HG03039 (cell line): ENCODE data around the gene AAMP.
"Not testable (repeated sequence)": the region's sequence is repeated elsewhere in the genome, so short reads cannot be mapped to it uniquely, and the experiment has no call there.

ENCODE experiments used
- ATAC-seq: cut with Tn5 transposase; IDR thresholded peaks from one replicate; pipeline ENCODE4 v1.9.1; 2021; ENCODE audit warnings: mild to moderate bottlenecking, moderate library complexity; ENCODE audit not compliant: unreplicated experiment

AAMP gene

GRCh38 chr2:218275371-218276072 is 5.6 kb upstream of the AAMP start:
- ATAC-seq = no peak

GRCh38 chr2:218274586-218274985 is 4.6 kb upstream of the AAMP start:
- ATAC-seq = no peak

DNA sequence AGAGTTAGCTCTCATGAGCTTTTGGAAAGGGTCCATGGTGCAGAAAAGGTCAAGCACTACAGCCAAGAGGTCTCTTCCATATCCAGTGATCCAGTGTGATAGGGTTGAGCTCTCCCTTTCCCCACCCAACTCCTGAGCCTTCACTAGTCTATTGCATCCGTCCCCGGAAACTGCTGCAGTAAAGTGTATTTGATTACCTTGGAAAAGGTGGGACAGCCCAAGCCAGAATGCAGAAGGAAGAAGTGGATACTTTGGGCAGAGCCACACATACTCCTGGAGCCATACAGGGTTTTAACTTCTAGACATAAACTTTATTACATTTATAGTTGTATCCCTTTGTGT is 3.9 kb upstream of the AAMP start:
- ATAC-seq = no peak

GRCh38 chr2:218273214-218273907 is 3.4 kb upstream of the AAMP start:
- ATAC-seq = not testable (repeated sequence)

DNA sequence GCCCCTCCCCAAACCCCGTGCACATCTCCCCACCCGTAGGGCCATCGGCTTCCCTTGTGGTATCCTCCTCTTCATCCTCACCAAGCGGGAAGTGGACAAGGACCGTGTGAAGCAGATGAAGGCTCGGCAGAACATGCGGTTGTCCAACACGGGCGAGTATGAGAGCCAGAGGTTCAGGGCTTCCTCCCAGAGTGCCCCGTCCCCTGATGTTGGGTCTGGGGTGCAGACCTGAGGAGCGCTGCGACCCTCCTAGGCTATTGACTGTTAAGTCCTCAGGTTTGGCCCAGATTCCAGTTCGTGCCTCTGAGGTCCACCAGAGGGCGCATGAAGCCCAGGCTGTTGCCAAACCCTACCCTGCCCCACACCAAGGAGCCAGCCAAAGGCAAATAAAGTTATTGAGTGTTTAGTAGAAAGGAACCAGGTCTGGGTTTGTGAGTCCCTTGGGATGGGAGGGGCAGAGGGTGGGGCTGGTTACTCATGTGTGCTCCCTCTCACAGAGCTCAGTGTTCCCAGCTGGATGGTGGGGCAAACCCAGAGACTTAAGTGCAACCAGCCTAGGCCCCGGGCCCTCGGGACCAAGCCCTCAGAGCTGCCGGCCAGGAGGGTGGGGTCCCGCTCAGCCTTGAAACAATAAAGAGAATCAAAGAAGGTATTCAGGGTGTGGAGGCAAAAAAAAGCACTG is 2.7 kb upstream of the AAMP start:
- ATAC-seq = no peak

DNA sequence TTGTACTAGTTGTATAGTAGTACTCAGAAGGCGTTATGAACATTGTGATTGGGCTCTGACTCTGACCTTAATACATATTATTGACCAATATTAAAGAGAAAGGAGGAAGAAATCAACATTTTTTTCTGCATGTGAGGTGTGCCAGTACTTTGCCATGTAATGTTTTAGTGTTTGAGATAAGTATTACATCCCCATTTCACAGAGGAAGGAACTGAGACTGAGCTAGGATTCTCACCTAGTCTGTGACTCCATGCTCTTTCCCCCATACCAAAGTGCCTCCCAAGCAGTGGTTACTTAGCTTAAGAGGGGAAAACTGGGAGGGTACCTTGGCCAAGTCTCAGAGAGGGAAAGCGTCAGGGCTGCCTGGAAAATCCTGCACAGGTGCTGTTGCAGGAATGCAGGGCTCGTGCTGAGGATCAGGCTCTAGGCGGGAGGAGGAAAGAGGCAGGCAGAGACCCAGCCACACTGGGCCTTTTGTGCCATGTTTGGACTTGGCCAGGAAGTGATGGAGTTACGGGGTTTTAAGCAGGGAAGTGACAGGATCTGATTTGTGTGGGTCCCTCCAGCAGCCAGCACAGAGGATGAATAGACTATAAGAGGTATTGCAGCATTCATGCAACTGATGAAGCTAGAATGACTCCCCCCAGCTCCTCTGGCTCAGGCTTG is 2.1 kb upstream of the AAMP start:
- ATAC-seq = no peak

DNA sequence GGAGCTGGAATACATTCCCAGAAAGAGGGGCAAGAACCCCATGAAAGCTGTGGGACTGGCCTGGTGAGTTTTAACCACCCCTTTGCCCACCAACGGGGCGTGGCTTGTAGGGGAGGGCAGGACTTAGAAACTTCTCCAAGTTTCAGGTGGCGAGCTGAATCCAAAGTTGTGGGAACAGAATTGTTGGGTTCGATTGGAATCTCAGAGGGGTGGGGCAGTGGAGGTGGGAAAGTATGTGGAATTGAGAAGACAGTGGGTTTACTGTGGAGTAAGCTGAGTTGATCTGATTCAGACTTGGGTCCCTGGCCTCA is 1.5 kb upstream of the AAMP start:
- no peak for ATAC-seq

GRCh38 chr2:218270721-218271486 is 967 bp upstream of the AAMP start:
- no peak for ATAC-seq

DNA sequence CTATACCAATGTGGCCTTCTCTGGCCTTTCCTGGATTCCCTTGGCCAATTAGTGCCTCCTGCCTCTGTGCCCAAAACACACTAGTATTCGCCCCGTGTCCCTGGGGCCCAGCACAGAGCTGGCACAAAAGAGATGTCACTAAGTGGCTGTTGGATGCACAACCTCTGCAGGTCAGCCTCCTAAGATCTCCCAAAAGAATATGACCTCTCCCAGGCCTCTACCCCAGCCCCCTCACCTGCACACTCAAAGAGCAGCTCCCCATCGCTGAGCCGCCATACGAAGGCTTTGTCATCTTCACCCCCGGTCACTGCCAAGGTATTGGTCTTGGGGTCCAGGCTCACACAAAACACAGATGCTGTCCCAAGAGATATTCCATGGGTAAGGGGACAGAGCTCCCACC is 2.7 kb downstream of the AAMP start:
- no peak for ATAC-seq

- no peak for ATAC-seq
These were observed 3.5 kb downstream of the AAMP start for GRCh38 chr2:218266316-218266979.

GRCh38 chr2:218265626-218266025 is 4.3 kb downstream of the AAMP start:
- ATAC-seq = no peak

- no peak for ATAC-seq
These were observed 5.0 kb downstream of the AAMP start for GRCh38 chr2:218264773-218265561.

DNA sequence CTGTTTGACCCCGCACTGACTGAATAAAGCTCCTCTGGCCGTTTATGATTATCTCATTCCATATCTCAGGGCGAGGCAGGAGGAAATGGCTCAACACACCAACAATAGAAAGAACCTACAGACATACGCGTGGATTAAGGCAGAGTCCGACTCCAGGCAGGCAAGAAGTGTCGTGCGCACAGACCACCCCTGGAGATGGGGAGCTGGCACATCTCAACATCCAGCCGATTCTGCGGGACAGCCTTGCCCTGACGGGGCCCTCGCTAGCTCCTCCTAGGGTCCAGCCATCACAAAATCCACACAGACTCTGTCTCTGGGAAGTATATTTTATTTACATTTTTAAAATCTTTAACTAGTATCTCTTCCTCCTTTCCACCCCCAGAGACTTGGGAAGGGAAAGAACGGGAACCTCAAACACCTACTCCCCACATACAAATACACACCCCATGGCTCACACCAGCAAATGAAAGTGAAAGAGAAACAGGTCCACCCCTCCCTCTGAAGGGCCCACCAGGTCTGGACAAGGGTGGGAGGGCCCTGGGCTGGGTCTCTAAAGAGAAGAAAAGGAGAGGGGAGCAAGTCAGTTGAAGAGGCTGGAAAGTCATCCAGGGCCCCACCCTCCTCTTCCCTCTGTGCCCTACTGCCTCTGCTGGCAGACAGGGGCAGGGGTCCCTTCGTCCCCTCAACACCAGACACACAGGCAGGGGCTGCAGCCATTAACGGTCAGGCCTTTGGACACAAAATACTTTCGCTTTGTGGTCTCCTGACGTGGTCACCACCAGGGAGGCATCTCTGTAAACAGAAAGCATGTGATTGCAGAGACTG is 5.9 kb downstream of the AAMP start:
- ATAC-seq = no peak

GRCh38 chr2:218262631-218263586 is 7.0 kb downstream of the AAMP start:
- ATAC-seq = no peak

- no peak for ATAC-seq
These were observed 7.7 kb downstream of the AAMP start for GRCh38 chr2:218262237-218262600.

GRCh38 chr2:218261423-218262236 is 8.3 kb downstream of the AAMP start:
- no peak for ATAC-seq
